ENCODE data around the gene KLF1. TPM values are rescaled to one million over a fixed set of nuclear protein-coding genes. Genes with fewer than 3 reads are reported as not detected.
A peak's percentile ranks its signal among the peaks of the same experiment; 100 is the strongest.

Gene KLF1
- total RNA-seq, 2 experiments from 2014 or later: 0.16 TPM; not detected in 1

GRCh38 chr19:12834566-12834943 is 52.4 kb downstream of the KLF1 start, which contains the start of gene RTBDN:
TSS of gene RTBDN (minus strand) at chr19:12834579. CDS start at chr19:12829979, 4,600 bp downstream.
- intact Hi-C loops (cut with micrococcal nuclease; ENCODE audit: unreplicated experiment): no loop called here
- ChIA-PET CTCF (ENCODE audit: unreplicated experiment) (no interaction called here), POLR2A (interaction anchor here (0.5 to 0.6 kb wide), 2 partner anchors 48 to 119 kb away, joined by 3 read pairs; no protein-coding TSS in a partner anchor)
- Histone ChIP-seq H4K20me1 (ENCODE audit: insufficient read depth, low read length) (no peaks in the 10 kb centered on the region), H3K4me1 (ENCODE audit: insufficient read depth, low read length, poor library complexity, severe bottlenecking) (peaks cover 51% of the 10 kb centered on the region), H3K79me2 (ENCODE audit: insufficient read depth, low read depth, low read length) (no peaks in the 10 kb centered on the region), H3K4me2 (ENCODE audit: low read length) (peak within 1 kb of the TSS; percentile 72), H3K27ac (ENCODE audit: low read depth, low read length, poor library complexity, severe bottlenecking) (no peak within 1 kb of the TSS), H3K9me3 (ENCODE audit: low read length) (no peaks in the 10 kb centered on the region), H2AFZ (ENCODE audit: low read length) (peak within 1 kb of the TSS; percentile 73; the same call in 1 of the 2 replicates), H3K9me2 (ENCODE audit: insufficient read depth, low read length) (no peaks in the 10 kb centered on the region), H3K36me3 (ENCODE audit: insufficient read depth, low read length) (no peaks in the 10 kb centered on the region), H3K4me3 (ENCODE audit: low read depth, low read length, poor library complexity, severe bottlenecking) (peak within 1 kb of the TSS; percentile 70)
- DNase-seq (ENCODE audit: low spot score): no peak
- no TSS peak for BruUV-seq (replicated peaks)
- TF ChIP-seq EZH2phosphoT487 (IDR thresholded peaks at IDR 0.05; ENCODE audit: borderline replicate concordance, low read depth, low read length): no peak
- no peak for TF ChIP-seq CTCF (conservative IDR thresholded peaks at IDR 0.05; ENCODE audit: low read length)

Small RNA genes within 50 kb of the gene (microRNA-seq; reads per million reads assigned to microRNA genes)
- gene MIR5695 (ENCODE audit: borderline replicate concordance): not detected
- not detected for gene MIR6794 (ENCODE audit: borderline replicate concordance)

Small RNA genes within 50 kb of the gene (small RNA-seq; reads per million reads assigned to genes)
- gene MIR5695 (not detected), gene MIR6794 (not detected)

Other genes with a start within 250 kb of the KLF1 start
- gene MAN2B1, start 220.5 kb downstream of the KLF1 start, total RNA-seq (2014; rRNA removed; shearing (Covaris generic)): 18.3 and 29.1 TPM in 2 replicates
- gene MAN2B1, start 220.5 kb downstream of the KLF1 start, total RNA-seq (2022): 88.2 and 88.7 TPM in 2 replicates
- gene WDR83, start 220.4 kb downstream of the KLF1 start, total RNA-seq (2014; rRNA removed; shearing (Covaris generic)): 17.0 and 21.1 TPM in 2 replicates
- gene WDR83, start 220.4 kb downstream of the KLF1 start, total RNA-seq (2022): 14.0 and 15.9 TPM in 2 replicates
- gene DHPS, start 205.3 kb downstream of the KLF1 start, total RNA-seq (2014; rRNA removed; shearing (Covaris generic)): 91.2 and 102 TPM in 2 replicates
- gene DHPS, start 205.3 kb downstream of the KLF1 start, total RNA-seq (2022): 101 and 122 TPM in 2 replicates
- not detected in 2 replicates for gene GNG14, start 199.2 kb downstream of the KLF1 start, total RNA-seq (2014; rRNA removed; shearing (Covaris generic))
- 0.93 TPM in 1 of 2 replicates, not detected in the other for gene GNG14, start 199.2 kb downstream of the KLF1 start, total RNA-seq (2022)
- 10.6 and 11.5 TPM in 2 replicates for gene FBXW9, start 190.6 kb downstream of the KLF1 start, total RNA-seq (2014; rRNA removed; shearing (Covaris generic))
- 10.8 and 11.0 TPM in 2 replicates for gene FBXW9, start 190.6 kb downstream of the KLF1 start, total RNA-seq (2022)
- gene TNPO2, start 163.3 kb downstream of the KLF1 start, total RNA-seq (2014; rRNA removed; shearing (Covaris generic)): 42.6 and 47.3 TPM in 2 replicates
- 112 and 120 TPM in 2 replicates for gene TNPO2, start 163.3 kb downstream of the KLF1 start, total RNA-seq (2022)
- 322 and 336 TPM in 2 replicates for gene TRIR, start 152.5 kb downstream of the KLF1 start, total RNA-seq (2014; rRNA removed; shearing (Covaris generic))
- 211 and 219 TPM in 2 replicates for gene TRIR, start 152.5 kb downstream of the KLF1 start, total RNA-seq (2022)
- 40.5 and 48.8 TPM in 2 replicates for gene GET3, start 149.7 kb downstream of the KLF1 start, total RNA-seq (2014; rRNA removed; shearing (Covaris generic))
- gene GET3, start 149.7 kb downstream of the KLF1 start, total RNA-seq (2022): 29.1 and 34.3 TPM in 2 replicates
- gene BEST2, start 135.4 kb downstream of the KLF1 start, total RNA-seq (2014; rRNA removed; shearing (Covaris generic)): 0.10 TPM in 1 of 2 replicates, not detected in the other
- not detected in 2 replicates for gene BEST2, start 135.4 kb downstream of the KLF1 start, total RNA-seq (2022)
- 7.4 and 9.1 TPM in 2 replicates for gene HOOK2, start 111.6 kb downstream of the KLF1 start, total RNA-seq (2014; rRNA removed; shearing (Covaris generic))
- 28.8 and 29.4 TPM in 2 replicates for gene HOOK2, start 111.6 kb downstream of the KLF1 start, total RNA-seq (2022)
- gene JUNB, start 95.7 kb downstream of the KLF1 start, total RNA-seq (2014; rRNA removed; shearing (Covaris generic)): 43.7 and 45.5 TPM in 2 replicates
- gene JUNB, start 95.7 kb downstream of the KLF1 start, total RNA-seq (2022): 31.8 TPM in 2 replicates
- gene PRDX2, start 85.4 kb downstream of the KLF1 start, total RNA-seq (2014; rRNA removed; shearing (Covaris generic)): 344 and 399 TPM in 2 replicates
- gene PRDX2, start 85.4 kb downstream of the KLF1 start, total RNA-seq (2022): 345 and 357 TPM in 2 replicates
- not detected in 2 replicates for gene THSD8, start 85.1 kb downstream of the KLF1 start, total RNA-seq (2014; rRNA removed; shearing (Covaris generic))
- 42.7 and 42.8 TPM in 2 replicates for gene THSD8, start 85.1 kb downstream of the KLF1 start, total RNA-seq (2022)
- gene RNASEH2A, start 80.6 kb downstream of the KLF1 start, total RNA-seq (2014; rRNA removed; shearing (Covaris generic)): 115 and 130 TPM in 2 replicates
- gene RNASEH2A, start 80.6 kb downstream of the KLF1 start, total RNA-seq (2022): 86.0 and 90.5 TPM in 2 replicates
- gene RTBDN, start 52.6 kb downstream of the KLF1 start, total RNA-seq (2014; rRNA removed; shearing (Covaris generic)): not detected in 2 replicates
- 0.94 and 1.2 TPM in 2 replicates for gene RTBDN, start 52.6 kb downstream of the KLF1 start, total RNA-seq (2022)
- gene MAST1, start 48.7 kb downstream of the KLF1 start, total RNA-seq (2014; rRNA removed; shearing (Covaris generic)): 5.5 and 9.1 TPM in 2 replicates
- 21.1 and 23.4 TPM in 2 replicates for gene MAST1, start 48.7 kb downstream of the KLF1 start, total RNA-seq (2022)
- gene DNASE2, start 5.8 kb downstream of the KLF1 start, total RNA-seq (2014; rRNA removed; shearing (Covaris generic)): 28.3 and 32.4 TPM in 2 replicates
- 32.8 and 33.7 TPM in 2 replicates for gene DNASE2, start 5.8 kb downstream of the KLF1 start, total RNA-seq (2022)
- 31.5 and 40.7 TPM in 2 replicates for gene GCDH, start 4.0 kb upstream of the KLF1 start, total RNA-seq (2014; rRNA removed; shearing (Covaris generic))
- gene GCDH, start 4.0 kb upstream of the KLF1 start, total RNA-seq (2022): 43.8 and 48.7 TPM in 2 replicates
- 6.8 and 8.7 TPM in 2 replicates for gene SYCE2, start 32.1 kb upstream of the KLF1 start, total RNA-seq (2014; rRNA removed; shearing (Covaris generic))
- gene SYCE2, start 32.1 kb upstream of the KLF1 start, total RNA-seq (2022): 13.8 and 14.5 TPM in 2 replicates
- gene FARSA, start 46.5 kb upstream of the KLF1 start, total RNA-seq (2014; rRNA removed; shearing (Covaris generic)): 96.1 and 135 TPM in 2 replicates
- 90.7 and 117 TPM in 2 replicates for gene FARSA, start 46.5 kb upstream of the KLF1 start, total RNA-seq (2022)
- 1,039 and 1,069 TPM in 2 replicates for gene CALR, start 51.4 kb upstream of the KLF1 start, total RNA-seq (2014; rRNA removed; shearing (Covaris generic))
- gene CALR, start 51.4 kb upstream of the KLF1 start, total RNA-seq (2022): 398 and 581 TPM in 2 replicates
- gene RAD23A, start 58.7 kb upstream of the KLF1 start, total RNA-seq (2014; rRNA removed; shearing (Covaris generic)): 237 and 243 TPM in 2 replicates
- 171 and 183 TPM in 2 replicates for gene RAD23A, start 58.7 kb upstream of the KLF1 start, total RNA-seq (2022)
- gene GADD45GIP1, start 70.0 kb upstream of the KLF1 start, total RNA-seq (2014; rRNA removed; shearing (Covaris generic)): 29.5 and 43.0 TPM in 2 replicates
- 24.7 and 32.4 TPM in 2 replicates for gene GADD45GIP1, start 70.0 kb upstream of the KLF1 start, total RNA-seq (2022)
- 0.06 and 0.18 TPM in 2 replicates for gene DAND5, start 82.4 kb upstream of the KLF1 start, total RNA-seq (2014; rRNA removed; shearing (Covaris generic))
- 0.77 and 0.84 TPM in 2 replicates for gene DAND5, start 82.4 kb upstream of the KLF1 start, total RNA-seq (2022)
- 0.03 and 0.16 TPM in 2 replicates for gene NFIX, start 108.3 kb upstream of the KLF1 start, total RNA-seq (2014; rRNA removed; shearing (Covaris generic))
- gene NFIX, start 108.3 kb upstream of the KLF1 start, total RNA-seq (2022): 0.68 and 0.72 TPM in 2 replicates
- gene LYL1, start 215.7 kb upstream of the KLF1 start, total RNA-seq (2014; rRNA removed; shearing (Covaris generic)): 66.8 and 75.5 TPM in 2 replicates
- gene LYL1, start 215.7 kb upstream of the KLF1 start, total RNA-seq (2022): 70.4 and 72.5 TPM in 2 replicates
- gene TRMT1, start 229.5 kb upstream of the KLF1 start, total RNA-seq (2014; rRNA removed; shearing (Covaris generic)): 39.2 and 56.8 TPM in 2 replicates
- gene TRMT1, start 229.5 kb upstream of the KLF1 start, total RNA-seq (2022): 38.2 and 50.4 TPM in 2 replicates
- gene NACC1, start 231.1 kb upstream of the KLF1 start, total RNA-seq (2014; rRNA removed; shearing (Covaris generic)): 46.5 and 56.3 TPM in 2 replicates
- 40.4 and 52.9 TPM in 2 replicates for gene NACC1, start 231.1 kb upstream of the KLF1 start, total RNA-seq (2022)

Data from OCI-LY7 (cell line).